Loucy (cell line): ENCODE measurements around the gene SDK1.

ENCODE experiments used
- H2AFZ ChIP-seq: fragments of 200-600 bp; sonication (generic); 2 replicates; pipeline ENCODE4 v1.6.0; 2016; ENCODE audit warnings: antibody characterized with exemption, mild to moderate bottlenecking, low read length, moderate library complexity
- H3F3A ChIP-seq: fragments of 200-600 bp; 2 replicates; pipeline ENCODE4 v1.6.0; 2016; ENCODE audit warnings: antibody characterized with exemption, low read depth, mild to moderate bottlenecking
- H3K27me3 ChIP-seq: fragments of 200-600 bp; sonication (generic); 2 replicates; pipeline ENCODE4 v1.6.1; 2014; ENCODE audit warnings: low read length, mild to moderate bottlenecking; ENCODE audit not compliant: insufficient read depth, poor library complexity, severe bottlenecking
- H3K36me3 ChIP-seq: fragments of 200-600 bp; sonication (generic); 2 replicates; pipeline ENCODE4 v1.6.1; 2016; ENCODE audit warnings: low read length; ENCODE audit not compliant: insufficient read depth
- H3K4me1 ChIP-seq: fragments of 200-600 bp; sonication (generic); 2 replicates; pipeline ENCODE4 v1.5.1; 2014; ENCODE audit warnings: low read length, mild to moderate bottlenecking; ENCODE audit not compliant: insufficient read depth, poor library complexity, severe bottlenecking
- H3K4me2 ChIP-seq: fragments of 200-600 bp; sonication (generic); 2 replicates; pipeline ENCODE4 v1.6.0; 2014; ENCODE audit warnings: antibody characterized with exemption, low read length, low read depth, mild to moderate bottlenecking; ENCODE audit not compliant: poor library complexity, severe bottlenecking
- H3K4me3 ChIP-seq: fragments of 200-600 bp; sonication (generic); 2 replicates; pipeline ENCODE4 v1.5.1; 2014; ENCODE audit warnings: low read length, mild to moderate bottlenecking, mixed read lengths; ENCODE audit not compliant: poor library complexity, severe bottlenecking
- H3K79me2 ChIP-seq: fragments of 200-600 bp; sonication (generic); 2 replicates; pipeline ENCODE4 v1.6.1; 2014; ENCODE audit warnings: low read length; ENCODE audit not compliant: insufficient read depth
- H3K9ac ChIP-seq: fragments of 200-600 bp; sonication (generic); 2 replicates; pipeline ENCODE4 v1.6.0; 2014; ENCODE audit warnings: mild to moderate bottlenecking, low read depth, low read length, moderate library complexity; ENCODE audit not compliant: poor library complexity, severe bottlenecking
- H3K9me2 ChIP-seq: fragments of 200-600 bp; sonication (generic); replicated peaks from 2 replicates; pipeline ENCODE4 v1.6.1; 2016; ENCODE audit warnings: low read depth, low read length, mixed read lengths
- H3K9me3 ChIP-seq: fragments of 200-600 bp; sonication (generic); 2 replicates; pipeline ENCODE4 v1.6.1; 2014; ENCODE audit warnings: mild to moderate bottlenecking, antibody characterized with exemption, low read length, low read depth; ENCODE audit not compliant: insufficient read depth
- H4K20me1 ChIP-seq: fragments of 200-600 bp; sonication (generic); 2 replicates; pipeline ENCODE4 v1.6.0; 2014; ENCODE audit warnings: antibody characterized with exemption, low read length, mild to moderate bottlenecking; ENCODE audit not compliant: insufficient read depth, poor library complexity, severe bottlenecking
- EZH2phosphoT487 ChIP-seq: fragments of 200-600 bp; IDR thresholded peaks from 2 replicates; pipeline ENCODE4 v1.6.1; 2018; ENCODE audit warnings: antibody characterized with exemption, mild to moderate bottlenecking, moderate library complexity, borderline replicate concordance
- TF ChIP-seq, protein P1 (sequence below): fragments of 200-600 bp; sonication (generic); conservative IDR thresholded peaks from 2 replicates; pipeline ENCODE4 v1.5.1; 2014; ENCODE audit warnings: mild to moderate bottlenecking, antibody characterized with exemption, low read length

The SDK1 gene

DNA sequence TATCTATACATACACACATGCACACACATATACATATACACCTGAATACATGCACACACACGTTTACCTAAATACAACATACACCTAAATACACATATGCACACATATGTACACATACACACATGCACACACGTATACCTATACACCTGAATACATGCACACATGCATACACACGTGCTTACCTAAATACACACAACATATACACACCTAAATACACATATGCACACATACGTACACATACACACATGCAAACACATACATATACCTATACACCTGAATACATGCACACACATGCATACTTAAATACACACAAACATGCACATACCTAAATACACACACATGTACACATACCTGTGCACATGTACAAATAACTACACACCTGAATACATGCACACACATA, 947.2 kb downstream of the SDK1 start:
- TF ChIP-seq, protein P1, sequence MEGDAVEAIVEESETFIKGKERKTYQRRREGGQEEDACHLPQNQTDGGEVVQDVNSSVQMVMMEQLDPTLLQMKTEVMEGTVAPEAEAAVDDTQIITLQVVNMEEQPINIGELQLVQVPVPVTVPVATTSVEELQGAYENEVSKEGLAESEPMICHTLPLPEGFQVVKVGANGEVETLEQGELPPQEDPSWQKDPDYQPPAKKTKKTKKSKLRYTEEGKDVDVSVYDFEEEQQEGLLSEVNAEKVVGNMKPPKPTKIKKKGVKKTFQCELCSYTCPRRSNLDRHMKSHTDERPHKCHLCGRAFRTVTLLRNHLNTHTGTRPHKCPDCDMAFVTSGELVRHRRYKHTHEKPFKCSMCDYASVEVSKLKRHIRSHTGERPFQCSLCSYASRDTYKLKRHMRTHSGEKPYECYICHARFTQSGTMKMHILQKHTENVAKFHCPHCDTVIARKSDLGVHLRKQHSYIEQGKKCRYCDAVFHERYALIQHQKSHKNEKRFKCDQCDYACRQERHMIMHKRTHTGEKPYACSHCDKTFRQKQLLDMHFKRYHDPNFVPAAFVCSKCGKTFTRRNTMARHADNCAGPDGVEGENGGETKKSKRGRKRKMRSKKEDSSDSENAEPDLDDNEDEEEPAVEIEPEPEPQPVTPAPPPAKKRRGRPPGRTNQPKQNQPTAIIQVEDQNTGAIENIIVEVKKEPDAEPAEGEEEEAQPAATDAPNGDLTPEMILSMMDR: no peak
- no peak for TF ChIP-seq EZH2phosphoT487
- no peak overlapping the region for H3K9ac ChIP-seq
- H3K9me3 ChIP-seq: peaks cover 4% of the 10 kb centered on the region; the same call in 1 of the 2 replicates
- H3K79me2 ChIP-seq: no peaks in the 10 kb centered on the region
- H3K4me2 ChIP-seq: no peak overlapping the region
- H4K20me1 ChIP-seq: no peaks in the 10 kb centered on the region
- H3F3A ChIP-seq: no peaks in the 10 kb centered on the region
- no peaks in the 10 kb centered on the region for H3K9me2 ChIP-seq
- no peaks in the 10 kb centered on the region for H3K4me1 ChIP-seq
- no peak overlapping the region for H3K4me3 ChIP-seq
- H2AFZ ChIP-seq: no peak overlapping the region
- H3K36me3 ChIP-seq: no peaks in the 10 kb centered on the region
- H3K27me3 ChIP-seq: no peaks in the 10 kb centered on the region

DNA sequence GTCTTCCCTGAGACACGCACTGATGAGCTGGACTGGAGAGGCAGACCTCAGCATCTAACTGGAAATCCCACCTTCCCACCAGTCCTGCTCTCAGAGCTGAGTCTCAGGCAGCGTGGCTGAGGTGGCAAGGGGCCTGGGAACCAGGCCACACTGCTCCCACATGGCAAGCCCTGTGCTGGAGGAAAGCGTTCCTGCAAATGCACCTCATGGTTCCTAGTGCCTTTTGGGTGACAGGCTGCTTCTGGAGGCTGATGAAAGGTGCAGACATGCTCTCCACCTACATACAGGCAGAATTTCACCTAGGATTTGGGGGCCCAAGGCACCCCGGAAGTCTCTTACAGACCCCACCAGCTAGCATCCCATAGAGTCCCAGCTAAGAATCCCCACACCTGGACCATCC, 948.2 kb downstream of the SDK1 start:
- H3F3A ChIP-seq: no peaks in the 10 kb centered on the region
- TF ChIP-seq, protein P1: no peak
- TF ChIP-seq EZH2phosphoT487: no peak

DNA sequence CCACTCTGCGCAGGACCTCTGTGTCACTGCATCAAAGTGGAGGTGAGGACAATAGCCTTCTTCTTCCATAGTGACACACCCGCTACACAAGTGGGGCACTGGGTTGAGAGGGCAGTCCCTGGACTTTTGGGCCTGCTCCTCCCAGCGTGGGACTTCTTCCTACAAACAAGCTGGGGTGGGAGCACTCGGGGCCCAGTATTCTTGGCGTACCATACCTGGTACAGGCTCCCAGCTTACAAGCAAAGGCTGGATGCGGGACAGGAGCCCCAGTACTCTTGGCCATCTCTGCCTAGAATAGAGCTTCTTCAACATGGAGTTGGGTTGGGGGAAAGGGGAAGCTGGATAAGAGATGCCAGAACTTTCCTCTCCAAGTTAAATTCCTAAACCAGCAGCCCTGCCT, 954.3 kb downstream of the SDK1 start:
- no peaks in the 10 kb centered on the region for H3K79me2 ChIP-seq
- no peak overlapping the region for H3K9ac ChIP-seq
- H4K20me1 ChIP-seq: no peaks in the 10 kb centered on the region
- no peaks in the 10 kb centered on the region for H3K36me3 ChIP-seq
- no peaks in the 10 kb centered on the region for H3K4me1 ChIP-seq
- no peaks in the 10 kb centered on the region for H3K9me2 ChIP-seq
- H3K9me3 ChIP-seq: no peaks in the 10 kb centered on the region
- H2AFZ ChIP-seq: no peak overlapping the region
- no peak overlapping the region for H3K4me3 ChIP-seq
- TF ChIP-seq, protein P1: no peak
- no peak for TF ChIP-seq EZH2phosphoT487
- no peaks in the 10 kb centered on the region for H3K27me3 ChIP-seq
- no peak overlapping the region for H3K4me2 ChIP-seq
- no peaks in the 10 kb centered on the region for H3F3A ChIP-seq

More for the DNA sequence above, 948.2 kb downstream of the SDK1 start:
- Histone ChIP-seq H3K9ac (no peak overlapping the region), H3K4me3 (no peak overlapping the region), H3K79me2 (no peaks in the 10 kb centered on the region), H3K4me2 (no peak overlapping the region), H4K20me1 (no peaks in the 10 kb centered on the region), H3K9me3 (peaks cover 4% of the 10 kb centered on the region; the same call in 1 of the 2 replicates), H3K9me2 (no peaks in the 10 kb centered on the region), H3K36me3 (no peaks in the 10 kb centered on the region), H2AFZ (no peak overlapping the region), H3K4me1 (no peaks in the 10 kb centered on the region), H3K27me3 (no peaks in the 10 kb centered on the region)
